Neural cell (in vitro differentiated cells): ENCODE data around the gene IFT43. TPM values are rescaled to one million over a fixed set of nuclear protein-coding genes. Genes with fewer than 3 reads are reported as not detected.

Experiments used
- H2AFZ ChIP-seq: fragments of 200-600, 300-800 bp; sonication (generic), shearing (Covaris generic); 2 replicates; pipeline ENCODE4 v1.6.0; 2014; ENCODE audit warnings: low read depth, mild to moderate bottlenecking, antibody characterized with exemption, low read length, moderate library complexity
- H3F3A ChIP-seq: fragments of 200-600 bp; shearing (Covaris generic); 2 replicates; pipeline ENCODE4 v1.6.1; 2016; ENCODE audit warnings: mild to moderate bottlenecking, moderate library complexity, mixed read lengths, antibody characterized with exemption, low read length; ENCODE audit not compliant: insufficient read depth, poor library complexity, severe bottlenecking
- H3K27ac ChIP-seq: fragments of 200-600, 300-800 bp; sonication (generic), shearing (Covaris generic); 2 replicates; pipeline ENCODE4 v1.5.1; 2014; ENCODE audit warnings: mild to moderate bottlenecking, low read length, moderate library complexity
- H3K27me3 ChIP-seq: fragments of 300-800, 200-600 bp; sonication (generic), shearing (Covaris generic); 2 replicates; pipeline ENCODE4 v1.6.0; 2014; ENCODE audit warnings: mild to moderate bottlenecking, low read depth, low read length, moderate library complexity; ENCODE audit not compliant: insufficient read depth
- H3K36me3 ChIP-seq: fragments of 300-800, 200-600 bp; sonication (generic), shearing (Covaris generic); 2 replicates; pipeline ENCODE4 v1.5.1; 2014; ENCODE audit warnings: mild to moderate bottlenecking, antibody characterized with exemption, low read length, moderate library complexity; ENCODE audit not compliant: insufficient read depth
- H3K4me2 ChIP-seq: fragments of 300-800, 200-600 bp; sonication (generic), shearing (Covaris generic); 2 replicates; pipeline ENCODE4 v1.6.0; 2014; ENCODE audit warnings: mild to moderate bottlenecking, low read length
- H3K4me3 ChIP-seq: fragments of 300-800, 200-600 bp; sonication (generic), shearing (Covaris generic); 2 replicates; pipeline ENCODE4 v1.5.1; 2014; ENCODE audit warnings: mild to moderate bottlenecking, low read length, moderate library complexity
- H3K79me2 ChIP-seq: fragments of 200-600 bp; shearing (Covaris generic); replicated peaks from 2 replicates; pipeline ENCODE4 v1.6.0; 2014; ENCODE audit warnings: mild to moderate bottlenecking, low read length, moderate library complexity; ENCODE audit not compliant: insufficient read depth
- H3K9ac ChIP-seq: fragments of 300-800, 200-600 bp; sonication (generic), shearing (Covaris generic); 2 replicates; pipeline ENCODE4 v1.6.1; 2016; ENCODE audit warnings: mild to moderate bottlenecking, low read length, mixed read lengths
- H3K9me2 ChIP-seq: fragments of 200-600 bp; shearing (Covaris generic); 2 replicates; pipeline ENCODE4 v1.6.1; 2016; ENCODE audit warnings: mild to moderate bottlenecking, low read length, mixed read lengths; ENCODE audit not compliant: insufficient read depth
- H3K9me3 ChIP-seq: fragments of 200-600, 300-800 bp; sonication (generic), shearing (Covaris generic); 2 replicates; pipeline ENCODE4 v1.6.1; 2016; ENCODE audit warnings: mild to moderate bottlenecking, mixed run types, low read length, moderate library complexity, mixed read lengths
- H4K20me1 ChIP-seq: fragments of 200-600 bp; shearing (Covaris generic); 2 replicates; pipeline ENCODE4 v1.6.1; 2016; ENCODE audit warnings: mild to moderate bottlenecking, mixed run types; ENCODE audit not compliant: insufficient read depth
- EP300 ChIP-seq: fragments of 450-650 bp; conservative IDR thresholded peaks from 2 replicates; pipeline ENCODE4 v1.6.1; 2014; ENCODE audit warnings: antibody characterized with exemption, mild to moderate bottlenecking, moderate library complexity; ENCODE audit not compliant: poor library complexity, severe bottlenecking
- EZH2 ChIP-seq: fragments of 200-600, 300-800 bp; shearing (Covaris generic), sonication (generic); IDR thresholded peaks from 2 replicates; pipeline ENCODE4 v1.6.1; 2014; ENCODE audit warnings: antibody characterized with exemption, low read length, borderline replicate concordance, mild to moderate bottlenecking; ENCODE audit not compliant: insufficient read depth, poor library complexity, severe bottlenecking
- MXI1 ChIP-seq: fragments of 450-650 bp; conservative IDR thresholded peaks from 2 replicates; pipeline ENCODE4 v1.6.1; 2014; ENCODE audit warnings: antibody characterized with exemption, mild to moderate bottlenecking; ENCODE audit not compliant: poor library complexity, severe bottlenecking
- POLR2AphosphoS5 ChIP-seq: IDR thresholded peaks from 2 replicates; pipeline ENCODE4 v1.6.1; 2012
- RAD21 ChIP-seq: fragments of 450-650 bp; conservative IDR thresholded peaks from 2 replicates; pipeline ENCODE4 v1.6.1; 2014; ENCODE audit warnings: antibody characterized with exemption, mild to moderate bottlenecking, moderate library complexity
- REST ChIP-seq: IDR thresholded peaks from 2 replicates; pipeline ENCODE4 v1.6.1; 2012; ENCODE audit warnings: borderline replicate concordance
- SMC3 ChIP-seq: fragments of 450-650 bp; conservative IDR thresholded peaks from 2 replicates; pipeline ENCODE4 v1.6.1; 2014; ENCODE audit warnings: antibody characterized with exemption, mild to moderate bottlenecking, moderate library complexity; ENCODE audit not compliant: poor library complexity
- TAF1 ChIP-seq: IDR thresholded peaks from 2 replicates; pipeline ENCODE4 v1.6.1; 2012; ENCODE audit warnings: low read depth
- polyA plus RNA-seq: library from polyadenylated mRNA; depleted of rRNA; stranded (reverse); fragments of >200 nt; gene quantifications from 2 replicates; pipeline ENCODE4 v1.2.3, GENCODE V29; 2014
- TF ChIP-seq, protein P1 (sequence below): fragments of 450-650 bp; IDR thresholded peaks from 2 replicates; pipeline ENCODE4 v1.5.1; 2014; ENCODE audit warnings: antibody characterized with exemption, mild to moderate bottlenecking, moderate library complexity; ENCODE audit not compliant: poor library complexity, severe bottlenecking

Gene IFT43
- polyA plus RNA-seq, 1 donor from 2014 or later: 102 TPM

- no peaks in the 10 kb centered on the region for H3K36me3 ChIP-seq
- H3K9me2 ChIP-seq: no peaks in the 10 kb centered on the region
- H3K27me3 ChIP-seq: no peaks in the 10 kb centered on the region
- no peaks in the 10 kb centered on the region for H3K79me2 ChIP-seq
- H2AFZ ChIP-seq: no peak overlapping the region
- no peak for TF ChIP-seq SMC3
- TF ChIP-seq, protein P1, sequence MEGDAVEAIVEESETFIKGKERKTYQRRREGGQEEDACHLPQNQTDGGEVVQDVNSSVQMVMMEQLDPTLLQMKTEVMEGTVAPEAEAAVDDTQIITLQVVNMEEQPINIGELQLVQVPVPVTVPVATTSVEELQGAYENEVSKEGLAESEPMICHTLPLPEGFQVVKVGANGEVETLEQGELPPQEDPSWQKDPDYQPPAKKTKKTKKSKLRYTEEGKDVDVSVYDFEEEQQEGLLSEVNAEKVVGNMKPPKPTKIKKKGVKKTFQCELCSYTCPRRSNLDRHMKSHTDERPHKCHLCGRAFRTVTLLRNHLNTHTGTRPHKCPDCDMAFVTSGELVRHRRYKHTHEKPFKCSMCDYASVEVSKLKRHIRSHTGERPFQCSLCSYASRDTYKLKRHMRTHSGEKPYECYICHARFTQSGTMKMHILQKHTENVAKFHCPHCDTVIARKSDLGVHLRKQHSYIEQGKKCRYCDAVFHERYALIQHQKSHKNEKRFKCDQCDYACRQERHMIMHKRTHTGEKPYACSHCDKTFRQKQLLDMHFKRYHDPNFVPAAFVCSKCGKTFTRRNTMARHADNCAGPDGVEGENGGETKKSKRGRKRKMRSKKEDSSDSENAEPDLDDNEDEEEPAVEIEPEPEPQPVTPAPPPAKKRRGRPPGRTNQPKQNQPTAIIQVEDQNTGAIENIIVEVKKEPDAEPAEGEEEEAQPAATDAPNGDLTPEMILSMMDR: peak; percentile 9
- no peaks in the 10 kb centered on the region for H3F3A ChIP-seq
- no peak overlapping the region for H3K27ac ChIP-seq
- no peaks in the 10 kb centered on the region for H4K20me1 ChIP-seq
- no peak overlapping the region for H3K4me2 ChIP-seq
- no peak overlapping the region for H3K4me3 ChIP-seq
- no peaks in the 10 kb centered on the region for H3K9me3 ChIP-seq
- H3K9ac ChIP-seq: no peak overlapping the region
These were observed 112.5 kb downstream of the IFT43 start for GRCh38 chr14:76098047-76098446.

DNA sequence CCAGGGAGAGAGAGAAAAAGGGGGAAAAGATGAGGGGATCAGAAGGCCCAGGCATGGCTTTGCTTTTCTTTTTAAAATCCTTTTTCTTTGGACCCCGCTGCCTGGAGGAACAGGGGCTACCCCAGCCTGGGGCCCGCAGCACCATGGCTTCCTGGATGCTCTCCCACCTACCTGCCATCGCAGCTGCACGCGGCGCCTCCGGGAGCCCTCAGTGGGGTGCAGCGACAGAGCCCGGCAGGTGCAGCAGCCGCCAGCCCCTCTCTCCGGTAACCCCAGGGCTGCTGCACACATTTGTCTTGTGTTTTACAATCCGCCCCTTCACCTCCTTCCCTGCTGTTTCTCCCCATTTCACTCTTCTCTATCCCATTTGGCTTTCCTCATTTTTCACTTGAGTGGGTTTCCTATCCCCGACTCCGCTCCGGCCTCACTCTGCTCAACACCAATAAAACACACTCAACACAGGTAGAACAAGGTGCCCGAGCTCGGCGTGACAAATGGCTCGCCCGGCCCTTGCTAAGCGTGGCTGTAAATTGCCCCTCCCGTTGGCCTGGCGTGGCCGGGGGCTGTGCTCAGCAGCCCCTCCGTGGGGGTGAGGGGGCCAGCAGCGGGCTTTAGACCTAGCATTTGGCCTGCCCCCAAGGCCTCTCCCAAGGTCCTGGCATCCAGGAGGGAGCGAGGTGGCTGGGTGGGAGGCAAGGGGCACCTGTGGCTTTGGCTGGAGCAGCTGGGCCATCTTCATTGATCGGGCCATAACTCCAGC is 113.5 kb downstream of the IFT43 start:
- Histone ChIP-seq H2AFZ (no peak overlapping the region), H3K36me3 (no peaks in the 10 kb centered on the region), H3K79me2 (no peaks in the 10 kb centered on the region), H3K4me2 (no peak overlapping the region), H3K9me2 (no peaks in the 10 kb centered on the region), H3K27ac (no peak overlapping the region), H3K9ac (no peak overlapping the region), H3K9me3 (no peaks in the 10 kb centered on the region), H3F3A (no peaks in the 10 kb centered on the region), H3K4me3 (no peak overlapping the region), H4K20me1 (no peaks in the 10 kb centered on the region), H3K27me3 (no peaks in the 10 kb centered on the region)
- no peak for TF ChIP-seq SMC3
- TF ChIP-seq EP300: no peak
- no peak for TF ChIP-seq MXI1
- TF ChIP-seq, protein P1: no peak
- no peak for TF ChIP-seq POLR2AphosphoS5
- TF ChIP-seq REST: no peak
- TF ChIP-seq TAF1: no peak
- no peak for TF ChIP-seq EZH2
- no peak for TF ChIP-seq RAD21
